ENCODE measurements around the gene STUB1.
A peak's percentile ranks its signal among the peaks of the same experiment; 100 is the strongest.

STUB1 gene

GRCh38 chr16:660132-660458 is 20.1 kb upstream of the STUB1 start:
- TF ChIP-seq CTCF (IDR thresholded peaks at IDR 0.05; ENCODE audit: low read depth, low read length, missing control alignments) = no peak
- DNase-seq (ENCODE audit: extremely low read depth, low read depth) = no peak
- H3K4me3 ChIP-seq (replicated peaks; ENCODE audit: low read depth, low read length) = no peak overlapping the region

GRCh38 chr16:660459-661183 is 19.6 kb upstream of the STUB1 start:
- peak; percentile 35 for TF ChIP-seq CTCF (IDR thresholded peaks at IDR 0.05; ENCODE audit: low read depth, low read length, missing control alignments)
- no peak overlapping the region for H3K4me3 ChIP-seq (replicated peaks; ENCODE audit: low read depth, low read length)
- DNase-seq (ENCODE audit: extremely low read depth, low read depth) = peak; percentile 69

GRCh38 chr16:661184-661821 is 18.9 kb upstream of the STUB1 start:
- no peak for TF ChIP-seq CTCF (IDR thresholded peaks at IDR 0.05; ENCODE audit: low read depth, low read length, missing control alignments)

GRCh38 chr16:662095-662494 is 18.1 kb upstream of the STUB1 start:
- DNase-seq (ENCODE audit: extremely low read depth, low read depth) = no peak
- no peak overlapping the region for H3K4me3 ChIP-seq (replicated peaks; ENCODE audit: low read depth, low read length)
- TF ChIP-seq CTCF (IDR thresholded peaks at IDR 0.05; ENCODE audit: low read depth, low read length, missing control alignments) = no peak

More at GRCh38 chr16:661184-661821, 18.9 kb upstream of the STUB1 start:
- no peak for DNase-seq (ENCODE audit: extremely low read depth, low read depth)
- H3K4me3 ChIP-seq (replicated peaks; ENCODE audit: low read depth, low read length) = no peak overlapping the region

GRCh38 chr16:662597-662996 is 17.6 kb upstream of the STUB1 start:
- no peak for DNase-seq (ENCODE audit: extremely low read depth, low read depth)
- no peak for TF ChIP-seq CTCF (IDR thresholded peaks at IDR 0.05; ENCODE audit: low read depth, low read length, missing control alignments)
- H3K4me3 ChIP-seq (replicated peaks; ENCODE audit: low read depth, low read length) = no peak overlapping the region

- no peak for TF ChIP-seq CTCF (IDR thresholded peaks at IDR 0.05; ENCODE audit: low read depth, low read length, missing control alignments)
- no peak overlapping the region for H3K4me3 ChIP-seq (replicated peaks; ENCODE audit: low read depth, low read length)
- no peak for DNase-seq (ENCODE audit: extremely low read depth, low read depth)
Measured at GRCh38 chr16:666572-666971, 13.6 kb upstream of the STUB1 start.

All from HFF-Myc (cell line).